Endothelial cell of umbilical vein (primary cell): ENCODE results near the gene CCDC85C. TPM values are rescaled to one million over a fixed set of nuclear protein-coding genes. Genes with fewer than 3 reads are reported as not detected.
A peak's percentile ranks its signal among the peaks of the same experiment; 100 is the strongest.

Experiments
- BruUV-seq: library from RNA; stranded (reverse); fragments of 400-500 nt; replicated peaks from 2 replicates; lab custom pipeline; 2021; lab: Mats Ljungman, UMichigan
- CTCF ChIA-PET: fragments of 300-600, 350-600 bp; sonication (Branson Sonifier 250); formaldehyde crosslinking; loops from one replicate; lab custom pipeline; 2021; ENCODE audit warnings: antibody characterized with exemption, inconsistent platforms; lab: Charles Lee
- POLR2A ChIA-PET: fragments of 300-600, 350-600 bp; sonication (Branson Sonifier 250); formaldehyde crosslinking; loops from one replicate; lab custom pipeline; 2021; ENCODE audit warnings: antibody characterized with exemption, inconsistent platforms; lab: Charles Lee
- DNase-seq: peaks from one replicate; pipeline ENCODE4 v3.0.0-alpha.2; 2011; ENCODE audit warnings: low read depth, low spot score
- FAIRE-seq: peaks from 2 replicates; lab custom pipeline; 2011; peaks lifted over from hg19 to GRCh38; lab: Jason Lieb, UNC
- H2AFZ ChIP-seq: 2 replicates; pipeline ENCODE4 v1.6.0; 2012; ENCODE audit warnings: low read depth, low read length, control low read depth, inconsistent platforms
- H3K27ac ChIP-seq: 2 replicates; pipeline ENCODE4 v1.5.1; 2011; ENCODE audit warnings: low read depth, mild to moderate bottlenecking, control low read depth, low read length, moderate library complexity; ENCODE audit not compliant: insufficient read depth
- H3K27me3 ChIP-seq, 2 experiments: 2 replicates each; pipeline versions ENCODE4 v1.6.0 to v1.6.1; 2011; ENCODE audit warnings: low read length in 2 of 2, mixed read lengths in 1 of 2; ENCODE audit not compliant: control insufficient read depth in 2 of 2, insufficient read depth in 2 of 2
- H3K36me3 ChIP-seq, 2 experiments: 2 replicates in 1 of 2; 3 replicates in 1 of 2; pipeline ENCODE4 v1.5.1; 2011; ENCODE audit warnings: low read length in 2 of 2, mild to moderate bottlenecking in 1 of 2, moderate library complexity in 1 of 2; ENCODE audit not compliant: control insufficient read depth in 2 of 2, insufficient read depth in 2 of 2; ENCODE audit errors: extremely low read depth in 1 of 2
- H3K4me1 ChIP-seq: 3 replicates; pipeline ENCODE4 v1.5.1; 2011; ENCODE audit warnings: mild to moderate bottlenecking, low read length; ENCODE audit not compliant: control insufficient read depth, insufficient read depth; ENCODE audit errors: extremely low read depth
- H3K4me2 ChIP-seq: 2 replicates; pipeline ENCODE4 v1.6.1; 2011; ENCODE audit warnings: low read length, control low read depth, mixed read lengths; ENCODE audit not compliant: insufficient read depth
- H3K4me3 ChIP-seq, 3 experiments: fragments of 200-600 bp in 1 of 3; sonication (generic), shearing (Covaris generic) in 1 of 3; replicated peaks in 1 of 3; 2 replicates each; pipeline ENCODE4 v1.5.1; 2011 to 2016; ENCODE audit warnings: control low read depth in 3 of 3, low read length in 3 of 3, mild to moderate bottlenecking in 2 of 3, inconsistent platforms in 1 of 3, low read depth in 1 of 3, moderate library complexity in 1 of 3; ENCODE audit not compliant: insufficient read depth in 1 of 3
- H3K79me2 ChIP-seq: 2 replicates; pipeline ENCODE4 v1.6.0; 2012; ENCODE audit warnings: low read length, inconsistent platforms; ENCODE audit not compliant: control insufficient read depth, insufficient read depth
- H3K9ac ChIP-seq: replicated peaks from 2 replicates; pipeline ENCODE3; 2011; ENCODE audit warnings: low read length, control low read depth; ENCODE audit not compliant: insufficient read depth; ENCODE audit errors: extremely low read depth
- H3K9me1 ChIP-seq: replicated peaks from 3 replicates; pipeline ENCODE4 v1.6.0; 2011; ENCODE audit warnings: mild to moderate bottlenecking, low read length; ENCODE audit not compliant: control insufficient read depth, insufficient read depth; ENCODE audit errors: extremely low read depth
- H3K9me3 ChIP-seq: replicated peaks from 2 replicates; pipeline ENCODE4 v1.5.1; 2012; ENCODE audit warnings: low read length, inconsistent platforms; ENCODE audit not compliant: control insufficient read depth, insufficient read depth
- H4K20me1 ChIP-seq: replicated peaks from 2 replicates; pipeline ENCODE3; 2011; ENCODE audit warnings: mild to moderate bottlenecking, low read length; ENCODE audit not compliant: control insufficient read depth, insufficient read depth; ENCODE audit errors: extremely low read depth
- CTCF ChIP-seq, 2 donors: IDR thresholded peaks; 1 replicate in 1 of 2; 2 replicates in 1 of 2; pipeline ENCODE4 v1.5.1; 2011; ENCODE audit warnings: low read length in 2 of 2, mild to moderate bottlenecking in 2 of 2, moderate library complexity in 2 of 2, control low read depth in 1 of 2, inconsistent platforms in 1 of 2, low read depth in 1 of 2; ENCODE audit not compliant: insufficient read depth in 1 of 2; ENCODE audit errors: extremely low read depth in 1 of 2
- EZH2 ChIP-seq: IDR thresholded peaks from 2 replicates; pipeline ENCODE4 v1.6.1; 2012; ENCODE audit warnings: borderline replicate concordance, low read depth, mild to moderate bottlenecking, moderate library complexity, low read length, inconsistent platforms; ENCODE audit not compliant: severe bottlenecking
- GATA2 ChIP-seq: IDR thresholded peaks from 2 replicates; pipeline ENCODE4 v1.7.0; 2011; ENCODE audit warnings: low read depth, mild to moderate bottlenecking, moderate library complexity, mixed read lengths, low read length; ENCODE audit not compliant: insufficient read length, insufficient read depth
- JUN ChIP-seq: IDR thresholded peaks from 2 replicates; pipeline ENCODE4 v1.6.1; 2011; ENCODE audit warnings: borderline replicate concordance, low read depth; ENCODE audit not compliant: insufficient read length, insufficient read depth
- MYC ChIP-seq: IDR thresholded peaks from one replicate; pipeline ENCODE4 v1.6.1; 2011; ENCODE audit warnings: mild to moderate bottlenecking, low read depth, low read length
- POLR2A ChIP-seq: IDR thresholded peaks from 2 replicates; pipeline ENCODE4 v1.6.1; 2012; ENCODE audit warnings: low read depth, mild to moderate bottlenecking, control low read depth, low read length
- POLR2AphosphoS5 ChIP-seq: IDR thresholded peaks from 2 replicates; pipeline ENCODE4 v1.6.1; 2012; ENCODE audit warnings: low read depth, mild to moderate bottlenecking, control low read depth, low read length, moderate library complexity; ENCODE audit not compliant: insufficient read depth
- dilution Hi-C: fragments of 300-500 bp; cut with MboI; formaldehyde crosslinking; loops from one replicate; pipeline ENCODE4 v1.15.0; 2019; ENCODE audit warnings: low sequenced_read_pairs; ENCODE audit not compliant: extremely low pct_ligation_motif_present
- intact Hi-C: fragments of 100-400 bp; cut with micrococcal nuclease; formaldehyde crosslinking; loops from one replicate; pipeline ENCODE4 v1.10.0; 2022
- polyA plus RNA-seq, 4 experiments: library from polyadenylated mRNA; depleted of rRNA in 3 of 4; stranded (reverse) in 3 of 4; unstranded in 1 of 4; fragments of >200 nt; gene quantifications; 2 replicates each; pipeline versions ENCODE4 v1.2.1 to v1.2.3, GENCODE V29; 2011 to 2012; ENCODE audit warnings: missing spikeins in 1 of 4
- total RNA-seq: library from RNA; stranded (reverse); gene quantifications from 2 replicates; pipeline ENCODE4 v1.2.3, GENCODE V29; 2021

Gene CCDC85C
- total and polyA plus RNA-seq, 2 donors (not counting 3 experiments of a cell fraction or from before 2014, with no cell fraction given), result 7.5 to 17.8 TPM

GRCh38 chr14:99604278-99604765 lies 315 bp upstream of the CCDC85C start:
- H3K4me1 ChIP-seq, result peaks cover 20% of the 10 kb centered on the region
- peak; percentile 86 for FAIRE-seq
- CTCF ChIA-PET, result interaction anchor here (0.9 to 8.0 kb wide), 14 partner anchors 10 to 295 kb away, joined by 3 to 61 read pairs (median 6); no protein-coding TSS in a partner anchor
- peak overlapping the region; percentile 45 to 81 (median 78) for H3K4me3 ChIP-seq
- peaks cover 0 to 5% of the 10 kb centered on the region in 2 experiments for H3K27me3 ChIP-seq
- H2AFZ ChIP-seq, result peak overlapping the region; percentile 65
- H3K79me2 ChIP-seq, result no peaks in the 10 kb centered on the region
- intact Hi-C loops (loop anchor here (1.0 to 5.0 kb wide), 3 partner anchors 16 to 148 kb away; no protein-coding TSS in a partner anchor), dilution Hi-C loops (no loop called here)
- H3K36me3 ChIP-seq, result no peaks in the 10 kb centered on the region
- TF ChIP-seq JUN (no peak), EZH2 (no peak), MYC (no peak), POLR2A (peak; percentile 48), POLR2AphosphoS5 (peak; percentile 88)
- peak overlapping the region; percentile 60 for H3K27ac ChIP-seq
- no peaks in the 10 kb centered on the region for H3K9me3 ChIP-seq
- no peaks in the 10 kb centered on the region for H4K20me1 ChIP-seq
- peak overlapping the region; percentile 73 for H3K9ac ChIP-seq
- POLR2A ChIA-PET, result interaction anchor here (0.6 to 0.8 kb wide), 2 partner anchors 14 to 70 kb away, joined by 3 read pairs; no protein-coding TSS in a partner anchor
- no peaks in the 10 kb centered on the region for H3K9me1 ChIP-seq
- peak; percentile 92 for DNase-seq
- no TSS peak for BruUV-seq
- H3K4me2 ChIP-seq, result peak overlapping the region; percentile 34

- Histone ChIP-seq H3K4me2 (peak overlapping the region; percentile 56), H3K36me3 (no peaks in the 10 kb centered on the region), H3K9me3 (no peaks in the 10 kb centered on the region), H4K20me1 (no peaks in the 10 kb centered on the region), H3K4me1 (peaks cover 26% of the 10 kb centered on the region), H3K4me3 (peak overlapping the region in 2 of 3 experiments; percentile 7 to 25), H3K9me1 (no peaks in the 10 kb centered on the region), H3K9ac (no peak overlapping the region), H3K27ac (no peak overlapping the region), H3K27me3 (peaks cover 0 to 5% of the 10 kb centered on the region in 2 experiments), H2AFZ (no peak overlapping the region), H3K79me2 (no peaks in the 10 kb centered on the region)
- intact Hi-C loops (loop anchor here (5.0 kb wide), 1 partner anchor 149 kb away; no protein-coding TSS in a partner anchor), dilution Hi-C loops (no loop called here)
- no TSS peak for BruUV-seq
- DNase-seq (no peak), FAIRE-seq (no peak)
- CTCF ChIA-PET, result interaction anchor here (0.6 to 8.0 kb wide), 15 partner anchors 9 to 92 kb away, joined by 3 to 61 read pairs (median 4); no protein-coding TSS in a partner anchor
- POLR2A ChIA-PET, result interaction anchor here (0.7 kb wide), 1 partner anchor 25 kb away, joined by 9 read pairs; no protein-coding TSS in a partner anchor
- no peak for TF ChIP-seq GATA2
- TF ChIP-seq EZH2, result peak; percentile 98
- no peak for TF ChIP-seq CTCF (IDR thresholded peaks at IDR 0.05; ENCODE audit: extremely low read depth in 1 of 2, insufficient read depth in 1 of 2, low read depth in 1 of 2, low read length in 2 of 2)
These were observed 1.1 kb downstream of the CCDC85C start for GRCh38 chr14:99602788-99603415.
